Activated T-cell treated with anti-CD3 and anti-CD28 coated beads, Interleukin-2, amount 50 U/mL, for 72 hours (primary cell): ENCODE measurements around the gene MYH3. TPM values are rescaled to one million over a fixed set of nuclear protein-coding genes. Genes with fewer than 3 reads are reported as not detected.

ENCODE experiments used
- ATAC-seq, 2 donors: fragments of 150-1000 bp; cut with Tn5 transposase; replicated peaks in 1 of 2; 2 replicates each; pipeline ENCODE4 v1.10.0; 2021; ENCODE audit warnings: moderate library complexity in 2 of 2, mild to moderate bottlenecking in 1 of 2
- DNase-seq, 2 donors: peaks; one replicate each; pipeline ENCODE4 v3.0.0; 2021 to 2022; ENCODE audit warnings: mixed read lengths in 1 of 2
- H3K27ac Mint-ChIP-seq: one replicate; pipeline ENCODE4 v1.8.0; 2022; ENCODE audit warnings: mild to moderate bottlenecking, moderate library complexity, mixed read lengths
- H3K27me3 Mint-ChIP-seq: one replicate; pipeline ENCODE4 v1.8.0; 2022; ENCODE audit warnings: low read depth, mixed read lengths
- H3K36me3 Mint-ChIP-seq, 2 donors: one replicate each; pipeline ENCODE4 v1.8.0; 2022; ENCODE audit warnings: mixed read lengths in 2 of 2, mild to moderate bottlenecking in 1 of 2; ENCODE audit not compliant: insufficient read depth in 2 of 2
- H3K4me1 Mint-ChIP-seq: one replicate; pipeline ENCODE4 v1.8.0; 2022; ENCODE audit warnings: low read depth, mixed read lengths
- H3K4me3 Mint-ChIP-seq, 2 donors: one replicate each; pipeline ENCODE4 v1.8.0; 2022; ENCODE audit warnings: mild to moderate bottlenecking in 2 of 2, mixed read lengths in 2 of 2, moderate library complexity in 2 of 2
- H3K9me3 Mint-ChIP-seq, 2 donors: one replicate each; pipeline ENCODE4 v1.8.0; 2022; ENCODE audit warnings: mixed read lengths in 2 of 2
- total RNA-seq, 2 donors: library from RNA; stranded (reverse); gene quantifications; one replicate each; pipeline ENCODE4 v1.2.3, GENCODE V29; 2022

MYH3 gene
- total RNA-seq, 2 donors from 2014 or later: 4.6 to 5.4 TPM

DNA sequence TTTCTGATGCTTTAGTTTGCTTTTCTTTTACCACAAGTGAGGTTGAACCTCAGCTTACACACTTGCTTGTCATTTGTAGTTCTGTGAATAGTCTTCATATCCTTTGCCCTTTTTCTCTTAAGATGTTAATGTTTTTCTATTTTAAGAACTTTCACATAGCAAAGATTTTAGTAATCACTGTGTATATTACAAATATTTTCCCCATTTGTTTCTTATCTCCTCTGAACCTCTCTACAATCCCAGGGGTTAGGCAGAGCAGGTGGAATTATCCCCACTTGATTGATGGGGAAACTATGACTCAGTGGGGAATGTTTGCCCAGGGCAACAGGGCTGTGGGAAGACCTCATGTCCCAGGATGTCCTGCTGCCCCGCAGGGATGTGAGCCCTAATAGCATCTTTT is 11.7 kb upstream of the MYH3 start:
- Mint-ChIP-seq H3K4me1 (no peaks in the 10 kb centered on the region), H3K4me3 (no peak overlapping the region), H3K27me3 (no peaks in the 10 kb centered on the region), H3K27ac (no peak overlapping the region), H3K36me3 (no peaks in the 10 kb centered on the region), H3K9me3 (no peaks in the 10 kb centered on the region)
- ATAC-seq (no peak), DNase-seq (no peak)

DNA sequence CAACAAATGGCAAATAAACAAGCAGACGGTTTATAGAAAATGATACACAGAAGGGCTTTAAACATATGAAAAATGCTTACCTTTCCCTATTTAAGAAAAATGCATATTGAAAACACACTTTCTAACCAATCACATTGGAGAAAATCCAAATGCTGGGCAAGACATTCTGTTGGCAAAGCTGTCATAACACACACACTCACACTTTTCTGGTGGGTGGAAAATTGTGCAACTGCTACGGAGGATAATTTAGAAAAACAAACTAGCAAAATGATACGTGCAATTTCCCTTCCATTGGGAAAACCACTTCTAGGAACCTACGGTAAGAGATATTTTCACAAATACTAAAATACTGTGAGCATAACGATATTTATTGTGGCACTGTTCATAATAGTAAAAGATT is 9.8 kb upstream of the MYH3 start:
- ATAC-seq (no peak), DNase-seq (no peak)
- H3K4me1 Mint-ChIP-seq: no peaks in the 10 kb centered on the region
- no peaks in the 10 kb centered on the region for H3K9me3 Mint-ChIP-seq
- no peaks in the 10 kb centered on the region for H3K27me3 Mint-ChIP-seq
- no peak overlapping the region for H3K27ac Mint-ChIP-seq
- H3K36me3 Mint-ChIP-seq: no peaks in the 10 kb centered on the region
- no peak overlapping the region for H3K4me3 Mint-ChIP-seq

DNA sequence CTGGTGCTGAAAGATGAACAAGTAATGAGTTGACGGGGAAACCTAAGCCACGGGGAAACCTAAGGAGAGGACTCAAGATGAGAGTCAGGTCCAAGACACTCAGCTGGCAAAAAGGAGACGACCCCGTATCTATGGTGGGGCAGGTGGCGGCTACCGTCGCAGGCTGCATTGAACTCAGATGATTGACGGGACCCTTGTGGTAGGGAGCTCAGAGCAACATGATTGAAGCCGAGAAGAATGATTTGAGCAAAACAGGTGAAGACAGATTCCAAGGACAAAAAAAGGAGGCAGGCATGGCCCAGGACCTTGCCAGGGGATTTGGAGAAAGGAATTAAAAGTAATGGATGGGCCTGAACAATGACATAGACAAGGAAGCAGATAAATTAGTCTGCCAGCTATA is 7.5 kb upstream of the MYH3 start:
- Mint-ChIP-seq H3K9me3 (no peaks in the 10 kb centered on the region), H3K4me1 (no peaks in the 10 kb centered on the region), H3K36me3 (no peaks in the 10 kb centered on the region), H3K27ac (no peak overlapping the region), H3K4me3 (no peak overlapping the region), H3K27me3 (no peaks in the 10 kb centered on the region)
- DNase-seq (no peak), ATAC-seq (no peak)

DNA sequence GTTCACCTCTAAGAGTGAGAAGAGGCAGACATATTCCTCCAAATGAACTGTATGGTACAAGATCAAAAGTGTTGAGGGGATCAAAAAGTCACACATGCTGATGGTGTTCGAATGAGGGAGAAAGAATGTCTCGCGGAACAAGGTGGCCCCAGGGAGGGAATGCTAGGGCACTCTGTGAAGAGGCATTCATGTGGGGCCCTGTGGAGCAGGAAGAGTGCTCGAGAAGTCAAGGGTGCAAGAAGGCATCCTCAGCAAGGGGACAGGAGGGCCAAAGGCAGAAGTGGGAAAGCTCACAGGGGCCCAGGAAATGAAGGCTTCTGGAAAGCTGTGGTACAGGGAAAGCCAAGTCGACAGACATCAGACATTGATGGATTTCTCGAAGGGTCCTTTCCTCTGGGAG is 6.1 kb upstream of the MYH3 start:
- Mint-ChIP-seq H3K27me3 (no peaks in the 10 kb centered on the region), H3K9me3 (no peaks in the 10 kb centered on the region), H3K4me1 (no peaks in the 10 kb centered on the region), H3K36me3 (peaks cover 0 to 3% of the 10 kb centered on the region in 2 donors), H3K4me3 (no peak overlapping the region), H3K27ac (no peak overlapping the region)
- DNase-seq: no peak
- no peak for ATAC-seq

DNA sequence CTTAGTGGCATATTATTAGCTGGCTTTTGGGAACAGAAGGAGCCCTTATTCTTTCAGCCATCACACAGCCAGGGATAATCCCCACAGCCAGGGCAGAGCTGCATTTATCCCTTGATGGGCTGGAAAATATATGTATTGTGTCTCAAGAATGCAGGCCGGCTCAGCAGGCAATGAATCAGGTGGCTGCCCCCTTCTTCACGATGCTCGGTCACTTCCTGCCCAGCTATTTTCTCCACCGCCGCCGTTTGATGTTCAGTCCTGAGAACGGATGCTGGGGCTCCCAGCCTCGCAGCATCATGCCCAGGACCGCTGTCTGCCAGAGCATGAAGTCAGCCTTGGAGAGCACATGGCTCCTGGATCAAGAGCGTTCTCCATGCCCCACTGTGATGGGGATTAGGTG is 4.3 kb upstream of the MYH3 start:
- Mint-ChIP-seq H3K36me3 (peaks cover 0 to 3% of the 10 kb centered on the region in 2 donors), H3K9me3 (no peaks in the 10 kb centered on the region), H3K4me3 (no peak overlapping the region), H3K27ac (no peak overlapping the region), H3K27me3 (no peaks in the 10 kb centered on the region), H3K4me1 (no peaks in the 10 kb centered on the region)
- ATAC-seq (no peak), DNase-seq (no peak)

DNA sequence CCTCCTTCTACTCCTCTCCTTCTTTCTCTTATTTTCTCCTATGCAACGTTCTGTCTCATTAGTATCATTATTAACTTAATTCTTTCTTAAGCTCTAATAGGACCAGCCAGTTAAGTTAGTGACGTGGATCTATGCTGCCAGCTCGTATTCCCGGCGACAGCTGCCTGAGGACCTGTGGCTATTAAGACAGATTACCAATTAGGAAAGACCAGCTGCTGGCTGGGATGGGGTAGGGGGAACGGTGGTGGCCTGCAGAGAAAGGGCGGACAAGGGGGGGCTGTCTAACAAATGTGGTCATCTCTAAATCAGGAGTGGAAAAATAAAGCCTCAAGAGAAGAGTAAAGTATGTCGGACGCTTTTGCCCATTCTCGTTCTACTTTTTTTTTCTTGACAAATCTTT is 770 bp upstream of the MYH3 start:
- H3K4me3 Mint-ChIP-seq: no peak overlapping the region
- no peaks in the 10 kb centered on the region for H3K9me3 Mint-ChIP-seq
- peaks cover 11% of the 10 kb centered on the region for H3K4me1 Mint-ChIP-seq
- no peaks in the 10 kb centered on the region for H3K27me3 Mint-ChIP-seq
- ATAC-seq: no peak
- H3K36me3 Mint-ChIP-seq: peaks cover 0 to 3% of the 10 kb centered on the region in 2 donors
- no peak for DNase-seq
- no peak overlapping the region for H3K27ac Mint-ChIP-seq

DNA sequence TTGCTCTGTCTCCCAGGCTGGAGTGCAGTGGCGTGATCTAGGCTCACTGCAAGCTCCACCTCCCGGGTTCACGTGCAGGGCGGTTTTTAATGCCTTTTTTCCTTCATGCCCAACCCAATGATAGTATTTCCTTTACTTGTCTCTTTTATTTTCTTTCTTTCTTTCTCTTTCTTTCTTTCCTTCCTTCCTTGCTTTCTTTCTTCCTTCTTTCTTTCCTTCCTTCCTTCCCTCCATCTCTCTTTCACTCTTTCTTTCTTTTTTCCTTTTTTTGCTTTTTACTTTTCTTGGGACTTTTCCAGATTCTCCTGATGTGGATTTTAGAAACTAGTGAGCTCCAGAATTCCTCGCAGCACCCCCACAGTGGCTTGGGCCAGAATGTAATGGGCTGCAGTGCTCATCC is 3.1 kb downstream of the MYH3 start:
- DNase-seq (no peak), ATAC-seq (no peak)
- Mint-ChIP-seq H3K27me3 (no peaks in the 10 kb centered on the region), H3K36me3 (no peaks in the 10 kb centered on the region), H3K4me1 (peaks cover 14% of the 10 kb centered on the region), H3K27ac (peak overlapping the region; percentile 15), H3K9me3 (no peaks in the 10 kb centered on the region), H3K4me3 (peak overlapping the region in 1 of 2 donors; percentile 20)

- peak; percentile 87 to 89 for ATAC-seq
- peak; percentile 31 to 32 for DNase-seq
- H3K4me3 Mint-ChIP-seq: peak overlapping the region in 1 of 2 donors; percentile 40
- no peaks in the 10 kb centered on the region for H3K9me3 Mint-ChIP-seq
- no peaks in the 10 kb centered on the region for H3K27me3 Mint-ChIP-seq
- no peak overlapping the region for H3K27ac Mint-ChIP-seq
- H3K36me3 Mint-ChIP-seq: no peaks in the 10 kb centered on the region
- peaks cover 14% of the 10 kb centered on the region for H3K4me1 Mint-ChIP-seq
Observed at GRCh38 chr17:10652984-10653659, 4.0 kb downstream of the MYH3 start.

DNA sequence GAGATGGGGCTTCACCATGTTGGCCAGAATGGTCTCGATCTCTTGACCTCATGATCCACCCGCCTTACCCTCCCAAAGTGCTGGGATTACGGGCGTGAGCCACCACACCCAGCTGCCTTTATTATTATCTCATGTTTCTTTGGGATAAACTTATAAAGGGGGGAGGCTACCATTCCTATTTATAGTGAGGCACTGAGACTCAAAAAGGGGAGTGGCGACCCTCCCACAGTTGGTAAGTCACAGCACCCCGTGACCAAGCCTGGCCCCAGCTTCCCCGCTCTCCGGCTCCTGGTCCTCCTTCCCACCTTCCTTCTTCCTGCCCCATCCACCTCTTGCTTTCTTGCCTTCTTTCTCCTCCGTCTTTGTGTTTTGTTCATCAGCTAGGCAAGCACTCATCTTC is 5.2 kb downstream of the MYH3 start:
- Mint-ChIP-seq H3K27ac (no peak overlapping the region), H3K9me3 (no peaks in the 10 kb centered on the region), H3K4me3 (no peak overlapping the region), H3K27me3 (no peaks in the 10 kb centered on the region), H3K4me1 (peaks cover 14% of the 10 kb centered on the region), H3K36me3 (no peaks in the 10 kb centered on the region)
- DNase-seq (no peak), ATAC-seq (no peak)

- Mint-ChIP-seq H3K9me3 (no peaks in the 10 kb centered on the region), H3K4me3 (no peak overlapping the region), H3K36me3 (no peaks in the 10 kb centered on the region), H3K27me3 (no peaks in the 10 kb centered on the region), H3K4me1 (peaks cover 14% of the 10 kb centered on the region), H3K27ac (no peak overlapping the region)
- DNase-seq (no peak), ATAC-seq (no peak)
Observed at GRCh38 chr17:10649602-10650001, 7.5 kb downstream of the MYH3 start.

- no peaks in the 10 kb centered on the region for H3K36me3 Mint-ChIP-seq
- H3K4me1 Mint-ChIP-seq: peaks cover 14% of the 10 kb centered on the region
- ATAC-seq (no peak), DNase-seq (no peak)
- no peaks in the 10 kb centered on the region for H3K27me3 Mint-ChIP-seq
- H3K4me3 Mint-ChIP-seq: no peak overlapping the region
- H3K27ac Mint-ChIP-seq: no peak overlapping the region
- no peaks in the 10 kb centered on the region for H3K9me3 Mint-ChIP-seq
Observed at GRCh38 chr17:10648956-10649355, 8.2 kb downstream of the MYH3 start.

DNA sequence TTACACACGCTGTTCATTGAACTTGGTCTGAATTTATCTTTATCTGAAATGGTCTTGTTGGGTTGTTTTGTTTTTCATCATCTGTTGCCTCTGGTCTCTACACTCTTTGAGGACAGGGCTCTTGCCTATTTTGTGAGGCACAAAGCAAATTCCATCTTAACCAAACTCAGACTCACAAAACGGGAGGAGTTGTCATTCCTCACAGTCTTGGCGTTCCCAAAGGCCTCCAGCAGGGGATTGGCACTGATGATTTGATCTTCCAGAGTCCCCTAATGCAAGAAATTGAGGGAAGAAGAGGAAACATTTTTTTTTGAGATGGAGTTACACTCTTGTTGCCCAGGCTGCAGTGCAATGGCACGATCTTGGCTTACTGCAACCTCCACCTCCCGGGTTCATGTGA is 8.7 kb downstream of the MYH3 start:
- H3K36me3 Mint-ChIP-seq: no peaks in the 10 kb centered on the region
- DNase-seq (no peak), ATAC-seq (no peak)
- H3K4me3 Mint-ChIP-seq: no peak overlapping the region
- no peaks in the 10 kb centered on the region for H3K9me3 Mint-ChIP-seq
- H3K4me1 Mint-ChIP-seq: peaks cover 8% of the 10 kb centered on the region
- H3K27ac Mint-ChIP-seq: no peak overlapping the region
- no peaks in the 10 kb centered on the region for H3K27me3 Mint-ChIP-seq

GRCh38 chr17:10646392-10646990 is 10.6 kb downstream of the MYH3 start:
- H3K9me3 Mint-ChIP-seq: no peaks in the 10 kb centered on the region
- H3K36me3 Mint-ChIP-seq: no peaks in the 10 kb centered on the region
- peak; percentile 35 to 49 for ATAC-seq
- DNase-seq: peak; percentile 68 to 77
- no peaks in the 10 kb centered on the region for H3K27me3 Mint-ChIP-seq
- no peaks in the 10 kb centered on the region for H3K4me1 Mint-ChIP-seq
- no peak overlapping the region for H3K4me3 Mint-ChIP-seq
- H3K27ac Mint-ChIP-seq: no peak overlapping the region

DNA sequence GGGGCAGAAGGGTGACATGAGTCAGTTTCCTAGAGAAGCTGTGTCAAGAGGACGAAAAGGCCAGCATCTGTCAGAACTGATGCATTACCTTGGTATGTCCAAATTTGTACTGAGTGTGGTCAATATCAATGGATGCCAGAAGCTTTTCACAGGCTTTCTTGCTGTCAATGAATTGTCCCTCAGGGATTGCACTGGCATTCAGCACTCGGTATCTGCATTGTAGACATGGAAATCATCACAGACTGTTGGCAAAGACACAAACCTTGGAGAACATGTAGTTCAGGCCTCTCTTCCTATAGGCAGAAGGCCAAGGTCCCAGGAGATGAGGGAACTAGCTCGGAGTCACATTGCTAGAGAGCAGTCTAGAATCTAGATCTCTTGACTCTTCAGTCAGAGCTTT is 16.6 kb downstream of the MYH3 start:
- H3K4me1 Mint-ChIP-seq: no peaks in the 10 kb centered on the region
- H3K4me3 Mint-ChIP-seq: no peak overlapping the region
- peaks cover 0 to 9% of the 10 kb centered on the region in 2 donors for H3K36me3 Mint-ChIP-seq
- no peak overlapping the region for H3K27ac Mint-ChIP-seq
- no peaks in the 10 kb centered on the region for H3K27me3 Mint-ChIP-seq
- no peak for ATAC-seq
- H3K9me3 Mint-ChIP-seq: no peaks in the 10 kb centered on the region
- DNase-seq: no peak
